HG02970 (cell line): ENCODE data around the gene PHOX2A.

Experiments used
- ATAC-seq: cut with Tn5 transposase; IDR thresholded peaks from one replicate; pipeline ENCODE4 v1.9.1; 2021; ENCODE audit warnings: mild to moderate bottlenecking, moderate library complexity, moderate number of reproducible peaks; ENCODE audit not compliant: unreplicated experiment, low FRiP score

PHOX2A gene

DNA sequence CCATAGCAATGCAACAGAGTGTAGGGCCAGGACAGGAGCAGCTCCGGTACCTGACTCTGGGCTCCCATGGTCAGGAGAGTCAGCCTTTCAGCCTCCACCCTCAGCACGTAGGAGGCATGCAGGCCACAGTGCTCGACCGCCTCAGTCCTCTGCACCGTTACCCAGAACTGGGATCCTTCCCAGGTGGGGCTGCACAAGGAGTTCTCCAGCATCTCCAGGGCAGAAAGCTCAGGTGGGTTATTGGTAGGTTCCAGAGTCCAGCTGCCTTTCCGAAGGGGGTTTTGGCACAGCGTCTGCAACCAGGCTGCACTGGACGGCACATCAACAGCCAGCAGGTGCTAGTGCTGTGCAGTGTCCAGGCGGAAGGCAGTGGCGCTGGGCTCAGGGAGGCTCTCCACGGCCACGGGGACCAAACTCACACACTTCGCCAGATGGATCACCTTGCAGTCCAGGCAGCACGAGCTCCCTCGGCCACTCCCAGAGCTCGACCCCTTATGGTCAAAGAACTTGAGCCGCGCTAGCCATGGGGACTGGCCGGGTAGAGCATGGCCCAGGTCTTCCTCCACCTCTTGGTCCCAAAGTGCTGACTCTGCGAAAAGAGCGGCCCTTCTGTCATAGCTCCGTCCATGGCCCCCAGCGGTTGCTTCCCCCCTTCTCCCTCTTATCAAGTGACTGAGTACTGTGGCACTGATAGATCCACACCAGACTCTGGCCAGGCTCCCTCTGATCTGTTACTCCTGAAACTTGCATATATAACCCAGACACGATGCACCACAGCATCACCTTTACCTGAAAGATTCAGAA, 6.9 kb upstream of the PHOX2A start:
- ATAC-seq: no peak

DNA sequence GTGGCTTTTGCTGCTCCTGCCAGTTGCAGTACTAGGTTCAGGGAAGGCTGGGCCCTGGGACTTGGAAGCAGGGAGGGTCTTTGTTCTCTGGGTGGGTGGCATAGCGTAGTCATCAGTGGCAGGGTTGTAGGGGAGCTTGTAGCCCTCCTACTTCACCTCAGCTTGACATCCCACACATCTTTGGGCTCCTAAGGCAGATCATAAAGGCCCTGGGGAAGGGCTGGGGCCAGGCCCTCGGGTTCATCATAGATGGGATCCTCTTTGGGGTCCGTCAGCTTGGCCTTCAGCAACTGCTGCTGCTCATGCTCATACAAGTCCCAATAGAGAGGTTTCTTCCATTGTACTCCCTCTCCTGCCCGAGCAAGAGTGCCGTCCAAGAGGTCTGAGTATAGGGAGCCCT, 6.0 kb upstream of the PHOX2A start:
- ATAC-seq: no peak

DNA sequence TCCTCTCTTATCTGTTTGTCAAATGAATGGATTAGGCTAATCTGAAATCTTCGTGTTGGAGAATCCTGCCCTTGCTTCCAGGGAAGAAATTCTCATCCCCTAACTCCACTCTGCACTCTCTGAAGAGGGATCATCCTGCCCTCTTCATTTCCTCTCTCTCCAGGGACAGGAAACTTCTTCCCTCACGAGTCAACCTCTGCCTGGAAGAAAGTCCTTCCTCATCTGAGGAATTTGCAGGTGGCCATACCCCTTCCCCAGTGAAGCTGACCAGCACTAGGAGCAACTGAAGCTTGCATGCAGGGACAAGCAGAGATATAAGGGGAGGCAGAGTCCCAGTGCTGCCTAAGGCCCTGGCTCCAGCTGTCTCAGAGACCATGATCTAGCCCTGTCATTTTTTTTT, 3.6 kb upstream of the PHOX2A start:
- ATAC-seq: no peak

DNA sequence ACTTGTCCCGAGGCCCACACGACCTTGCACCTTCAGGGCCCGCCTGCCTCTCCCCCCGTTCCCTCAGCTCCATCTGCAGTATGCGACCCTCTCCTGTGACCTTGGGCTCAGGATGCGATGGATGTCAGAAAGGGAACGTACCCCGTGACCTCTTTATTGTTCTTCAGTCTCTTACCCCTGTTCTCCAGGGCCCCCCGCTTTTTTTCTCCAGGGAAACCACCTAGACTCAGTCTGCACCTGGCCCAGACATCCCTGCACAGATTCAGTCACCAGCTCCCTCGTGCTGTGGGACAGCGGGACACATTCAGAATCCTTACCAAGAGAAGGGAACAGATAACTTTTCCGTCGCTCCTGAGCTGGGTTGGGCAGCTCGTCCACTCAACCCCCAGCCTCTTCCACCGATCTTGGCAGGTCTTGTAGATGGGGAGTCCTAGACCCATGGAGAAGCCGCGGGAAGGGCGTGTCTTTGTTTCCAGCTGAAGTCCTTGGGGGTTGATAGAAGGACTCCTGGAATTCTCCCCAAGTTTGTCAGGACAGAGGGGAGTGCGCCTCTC, 1.4 kb upstream of the PHOX2A start:
- no peak for ATAC-seq

DNA sequence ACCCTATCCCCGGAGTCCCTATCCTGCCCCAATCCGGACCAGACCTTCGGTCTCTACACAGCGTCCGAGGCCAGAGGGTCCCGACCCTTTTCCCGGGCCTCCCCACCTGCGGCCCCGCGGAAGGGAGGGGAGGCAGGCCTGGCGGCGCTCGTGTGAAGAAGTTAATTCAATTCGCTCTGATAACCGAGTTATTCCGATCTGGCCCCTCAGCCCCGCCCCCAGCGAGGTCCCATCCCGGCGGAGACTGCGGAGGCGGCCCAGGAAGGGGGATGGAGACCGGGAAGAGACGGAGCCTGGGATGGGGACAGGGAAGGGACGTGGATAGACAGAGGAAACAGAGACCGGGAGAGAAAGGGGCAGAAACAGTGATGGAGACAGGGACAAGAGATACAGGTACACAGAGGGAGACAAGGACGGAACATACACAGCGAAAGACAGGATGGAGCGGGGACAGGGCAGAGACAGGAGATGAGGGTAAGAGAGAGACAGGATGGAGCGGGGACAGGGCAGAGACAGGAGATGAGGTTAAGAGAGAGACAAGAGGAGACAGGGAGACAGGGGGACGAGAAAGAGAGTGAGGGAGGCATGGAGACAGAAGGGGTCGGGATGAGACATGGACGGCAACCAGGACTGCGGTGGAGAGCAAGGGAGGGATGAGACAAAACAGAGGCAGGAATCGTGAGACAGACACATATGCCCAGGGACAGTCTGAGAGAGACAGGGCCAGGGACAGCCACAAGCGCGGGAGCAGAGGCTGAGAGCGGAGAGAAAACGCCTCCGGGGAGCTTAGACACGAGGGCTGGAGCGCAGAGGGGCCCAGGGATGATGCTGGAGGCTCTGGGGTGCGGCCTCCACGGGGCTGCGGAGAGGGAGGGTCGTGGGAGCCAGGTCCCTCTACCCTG, 636 bp upstream of the PHOX2A start:
- ATAC-seq: no peak

DNA sequence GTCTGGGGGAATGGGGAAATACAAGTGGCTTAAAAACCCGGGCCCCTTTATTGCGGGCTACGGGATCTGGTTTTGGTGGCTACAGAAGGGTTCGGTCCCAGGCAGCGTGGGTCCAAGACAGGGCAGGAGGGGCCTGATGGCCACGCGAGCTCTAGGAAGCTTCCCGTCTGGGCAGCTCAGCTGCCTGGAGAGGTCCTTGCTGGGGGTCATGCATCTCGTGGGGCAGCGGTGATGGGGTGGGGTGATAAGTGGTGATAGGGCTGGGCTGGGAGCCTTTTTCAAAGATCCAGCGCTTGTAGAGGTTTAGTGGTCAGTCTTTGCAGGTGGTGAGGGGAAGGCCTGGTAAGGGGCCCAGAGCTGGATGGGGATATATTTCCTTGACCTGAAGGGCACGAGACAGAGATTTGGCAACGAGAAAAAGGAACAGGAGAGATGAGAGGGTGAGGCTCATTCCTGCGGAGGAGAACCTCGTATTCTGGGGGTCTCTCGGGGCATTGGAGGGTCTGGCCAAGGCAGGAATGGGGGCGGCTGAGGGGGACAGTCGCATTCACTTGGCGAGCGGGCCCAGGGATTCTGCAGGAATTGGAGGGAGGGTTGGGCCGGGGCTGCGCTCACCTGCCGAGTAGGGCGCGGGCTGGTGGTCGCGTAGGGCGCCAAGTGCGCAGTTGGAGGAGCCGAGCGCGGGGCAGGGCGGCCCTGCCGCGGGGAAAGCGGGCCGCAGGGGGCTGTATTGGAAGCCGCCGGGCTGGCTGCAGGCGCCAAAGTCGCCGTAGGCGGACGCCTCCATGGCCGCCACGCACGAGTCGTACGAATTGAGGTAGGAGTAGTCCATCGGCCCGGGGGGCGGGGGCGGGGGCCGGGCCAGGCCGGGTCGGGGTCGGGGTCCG, 560 bp downstream of the PHOX2A start:
- no peak for ATAC-seq

DNA sequence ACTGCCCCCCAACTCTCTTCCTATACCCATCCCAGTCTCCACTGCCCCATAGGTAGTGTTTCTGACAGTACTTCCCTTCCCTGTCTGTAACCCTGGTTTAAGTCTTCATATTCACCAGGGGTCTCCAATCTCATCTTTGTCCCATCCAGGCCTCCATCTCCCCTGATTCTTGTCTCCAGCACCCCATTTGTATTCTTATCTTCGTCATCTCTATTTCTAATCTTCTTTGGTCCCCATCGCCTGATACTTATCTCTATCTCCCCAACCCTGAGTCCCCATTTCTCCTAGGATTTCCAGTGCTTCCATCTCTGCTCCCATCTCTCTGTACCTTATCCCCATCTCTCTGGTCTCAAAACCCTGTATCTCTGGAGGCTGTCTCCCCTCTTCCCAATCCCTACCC, 1.8 kb downstream of the PHOX2A start:
- ATAC-seq: no peak

DNA sequence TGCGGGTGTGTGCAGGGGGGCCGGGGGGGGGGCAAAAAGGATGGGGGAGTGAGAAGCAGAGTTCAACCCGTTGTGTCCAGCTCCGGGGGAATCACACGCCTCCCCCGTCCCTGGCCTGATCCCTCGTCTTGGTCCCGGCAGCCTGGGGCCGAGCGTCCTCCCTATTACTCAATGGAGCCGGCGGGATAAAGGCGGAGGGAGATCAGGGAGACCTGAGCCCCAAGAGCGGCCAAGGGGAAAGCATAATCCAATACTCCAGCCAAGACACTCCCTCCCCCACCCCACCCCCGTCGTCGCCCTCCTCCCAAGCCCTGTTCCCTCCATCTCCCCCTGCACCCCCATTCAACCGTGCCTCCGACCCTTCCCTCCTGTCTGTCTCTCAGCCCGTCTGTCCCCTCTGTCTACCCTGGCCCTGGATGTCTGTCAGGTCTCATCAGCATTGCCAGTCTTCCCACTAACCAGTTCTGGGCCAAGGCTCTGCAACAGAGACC, 2.6 kb downstream of the PHOX2A start:
- ATAC-seq: no peak

DNA sequence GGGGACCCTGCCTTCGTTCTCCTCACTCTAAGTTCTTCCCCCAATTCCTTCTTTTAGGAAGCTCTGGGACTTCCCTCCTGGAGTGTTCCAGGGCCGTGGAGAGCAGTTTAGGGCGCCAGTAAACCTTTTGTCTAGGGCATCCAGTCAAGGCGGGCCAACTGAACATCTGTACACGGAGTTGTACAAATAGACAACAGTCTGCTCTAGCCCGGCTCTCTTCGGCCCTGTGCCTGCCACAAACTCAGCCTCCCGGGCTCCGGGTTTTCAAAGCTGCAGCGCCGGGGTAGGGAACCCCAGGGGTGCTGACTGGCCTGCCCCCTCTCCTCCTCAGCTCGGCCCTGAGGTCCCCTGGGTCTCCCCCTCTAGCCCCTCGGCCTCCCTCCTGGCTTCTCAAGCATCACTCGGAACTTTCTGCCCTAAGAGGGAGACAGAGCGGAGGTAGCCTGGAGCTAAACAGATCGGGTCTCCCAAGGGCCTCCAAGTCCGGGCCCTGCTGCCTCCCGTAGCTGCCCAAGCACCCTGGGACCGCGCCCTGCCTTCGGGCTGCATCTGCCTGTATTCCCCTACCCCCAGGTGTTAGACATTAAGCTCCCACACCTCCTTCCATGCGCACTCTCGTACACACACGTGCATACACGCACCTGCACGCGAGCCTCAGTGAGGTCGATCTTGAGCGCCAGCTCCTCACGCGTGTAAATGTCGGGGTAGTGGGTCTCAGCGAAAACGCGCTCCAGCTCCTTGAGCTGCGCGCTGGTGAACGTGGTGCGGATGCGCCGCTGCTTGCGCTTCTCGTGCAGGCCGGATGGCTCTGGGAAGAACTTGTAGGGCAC, 3.3 kb downstream of the PHOX2A start:
- ATAC-seq: no peak

DNA sequence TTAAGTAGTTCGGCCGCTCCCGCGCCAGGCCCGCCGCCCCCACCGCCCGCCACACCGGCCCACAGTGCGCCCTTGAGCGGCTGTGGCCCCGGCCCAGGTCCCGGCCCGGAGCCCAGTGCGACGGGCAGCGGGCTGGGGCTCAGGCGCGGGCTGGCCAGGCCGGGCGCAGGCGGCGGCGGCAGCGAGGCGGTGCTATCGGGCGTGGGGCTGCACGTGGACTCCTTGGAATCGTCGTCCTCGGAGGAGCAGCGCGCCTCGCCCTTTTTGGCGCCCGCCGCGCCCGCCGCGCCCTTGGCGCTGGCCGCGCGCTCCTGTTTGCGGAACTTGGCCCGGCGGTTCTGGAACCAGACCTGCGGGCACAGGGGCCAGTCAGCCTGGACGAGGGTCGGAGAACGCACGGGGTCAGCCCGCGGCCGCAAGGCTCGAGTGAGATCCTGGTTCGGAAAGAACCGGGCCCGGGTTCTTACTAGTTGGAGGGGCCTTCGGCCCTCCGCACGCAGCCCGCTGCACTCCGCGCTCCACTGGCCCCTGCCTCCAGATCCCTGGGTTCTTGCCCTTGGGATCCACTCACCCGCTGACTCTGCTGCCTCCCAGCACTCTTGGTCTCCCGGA, 4.0 kb downstream of the PHOX2A start:
- ATAC-seq: no peak

DNA sequence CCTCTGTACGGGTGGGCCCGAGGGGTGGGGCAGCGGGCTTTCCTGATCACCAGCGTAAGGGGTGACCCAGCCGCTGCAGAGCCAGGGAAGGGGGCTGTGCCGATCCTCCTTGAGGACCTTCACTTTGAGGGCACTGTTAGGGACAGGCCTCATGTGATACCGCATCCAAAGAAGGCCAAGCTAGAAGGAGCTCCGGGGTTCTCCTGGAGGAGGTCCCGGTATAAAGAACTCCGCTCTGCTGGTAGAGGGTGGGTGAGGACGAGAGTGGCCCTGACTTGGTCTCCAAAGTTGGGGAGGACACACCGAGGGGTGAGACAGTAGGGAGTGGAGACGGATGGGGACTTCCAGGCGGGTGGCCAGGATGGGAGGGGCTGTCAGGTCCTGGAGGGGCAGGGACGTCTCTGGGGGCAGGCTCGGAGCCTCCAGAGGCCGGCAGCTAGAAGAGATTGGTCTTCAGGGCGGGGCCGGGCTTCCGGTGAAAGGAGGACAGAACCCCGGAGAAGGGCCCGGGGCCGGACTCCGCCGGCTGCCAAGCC, 4.6 kb downstream of the PHOX2A start:
- no peak for ATAC-seq

DNA sequence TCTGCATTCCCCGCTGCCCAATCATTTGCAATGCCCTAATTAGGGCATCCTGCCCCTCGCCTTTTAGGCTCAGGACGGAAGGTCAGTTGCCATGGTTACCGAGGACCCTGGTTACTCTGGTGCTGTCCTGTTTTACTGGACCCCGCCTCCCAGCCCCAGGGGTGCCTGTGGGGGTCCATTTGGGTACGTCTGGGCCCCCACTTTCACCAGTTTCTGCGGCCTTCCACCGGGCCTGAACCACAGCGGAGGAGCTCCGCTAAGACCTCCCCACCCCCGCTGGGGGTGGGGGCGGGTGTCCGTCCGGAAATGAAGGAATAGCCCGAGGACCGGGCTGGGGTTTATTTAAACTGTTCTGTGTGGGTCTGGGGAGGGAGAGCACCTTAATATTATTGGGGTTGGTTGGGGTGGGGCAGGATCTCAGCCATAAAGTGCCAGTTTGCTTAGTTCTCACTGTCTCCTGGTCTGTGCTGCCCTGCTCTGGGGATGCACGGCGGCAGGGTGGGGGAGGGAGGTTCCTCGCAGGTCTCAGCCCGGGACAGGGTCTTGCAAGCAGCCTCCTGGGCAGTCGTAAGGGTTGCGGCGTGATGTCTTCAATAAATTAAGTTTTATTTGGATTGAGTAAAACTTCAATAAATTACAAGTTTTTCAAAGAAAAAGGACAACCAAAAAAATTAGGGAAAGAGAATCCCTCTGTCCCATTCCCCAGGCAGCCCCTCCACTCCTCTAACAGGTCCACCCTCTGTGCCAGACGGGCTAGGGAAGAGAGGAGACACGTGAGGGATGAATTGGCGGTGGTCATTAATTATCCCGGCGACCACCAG, 5.3 kb downstream of the PHOX2A start:
- no peak for ATAC-seq

DNA sequence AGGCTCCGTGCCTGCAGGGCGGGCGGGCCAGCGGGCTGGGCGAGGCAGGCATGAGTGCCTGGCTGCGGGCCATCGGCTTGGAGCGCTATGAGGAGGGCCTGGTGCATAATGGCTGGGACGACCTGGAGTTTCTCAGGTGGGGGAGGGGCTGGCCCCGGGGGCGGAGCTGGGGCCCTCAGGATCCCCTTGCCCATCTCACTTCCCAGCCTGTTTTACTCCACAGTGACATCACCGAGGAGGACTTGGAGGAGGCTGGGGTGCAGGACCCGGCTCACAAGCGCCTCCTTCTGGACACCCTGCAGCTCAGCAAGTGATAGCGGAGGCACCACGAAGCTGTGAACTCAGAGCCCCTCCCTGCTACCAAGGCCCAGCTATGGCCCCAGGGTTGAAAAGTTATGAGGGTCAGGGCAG, 5.9 kb downstream of the PHOX2A start:
- no peak for ATAC-seq

DNA sequence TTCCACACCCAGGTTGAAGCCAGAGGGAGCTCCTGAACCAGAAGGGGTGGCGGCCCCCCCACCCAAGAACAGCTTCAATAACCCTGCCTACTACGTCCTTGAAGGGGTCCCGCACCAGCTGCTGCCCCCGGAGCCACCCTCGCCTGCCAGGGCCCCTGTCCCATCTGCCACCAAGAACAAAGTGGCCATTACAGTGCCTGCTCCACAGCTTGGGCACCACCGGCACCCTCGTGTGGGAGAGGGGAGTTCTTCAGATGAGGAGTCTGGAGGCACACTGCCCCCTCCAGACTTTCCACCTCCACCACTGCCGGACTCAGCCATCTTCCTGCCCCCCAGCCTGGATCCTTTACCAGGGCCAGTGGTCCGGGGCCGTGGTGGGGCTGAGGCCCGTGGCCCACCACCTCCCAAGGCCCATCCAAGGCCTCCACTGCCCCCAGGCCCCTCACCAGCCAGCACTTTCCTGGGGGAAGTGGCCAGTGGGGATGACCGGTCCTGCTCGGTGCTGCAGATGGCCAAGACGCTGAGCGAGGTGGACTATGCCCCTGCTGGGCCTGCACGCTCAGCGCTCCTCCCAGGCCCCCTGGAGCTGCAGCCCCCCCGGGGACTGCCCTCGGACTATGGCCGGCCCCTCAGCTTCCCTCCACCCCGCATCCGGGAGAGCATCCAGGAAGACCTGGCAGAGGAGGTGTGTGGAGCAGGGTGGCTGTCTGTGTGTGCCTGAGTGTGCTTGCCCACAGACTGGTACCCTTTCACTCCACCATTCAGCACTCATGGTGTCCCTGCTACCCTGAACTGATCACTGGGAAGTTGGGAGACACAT, 6.7 kb downstream of the PHOX2A start:
- ATAC-seq: no peak

DNA sequence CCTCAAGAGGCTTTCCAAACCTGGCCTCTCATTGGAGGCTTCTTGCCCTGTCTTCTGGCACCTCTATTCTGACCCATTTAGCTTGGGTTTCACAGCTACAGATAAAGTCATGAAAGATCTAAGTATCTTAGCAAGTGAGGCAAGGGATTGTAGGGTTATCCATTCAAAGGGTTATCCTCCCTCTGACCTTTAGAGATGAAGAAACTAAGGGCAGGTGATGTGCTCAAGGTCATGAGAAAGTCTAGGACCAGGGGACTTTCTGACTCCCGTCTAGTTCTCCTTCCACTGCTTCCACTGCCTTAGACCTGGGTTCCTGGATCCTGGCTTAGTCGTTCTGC, 7.2 kb downstream of the PHOX2A start:
- ATAC-seq: no peak

DNA sequence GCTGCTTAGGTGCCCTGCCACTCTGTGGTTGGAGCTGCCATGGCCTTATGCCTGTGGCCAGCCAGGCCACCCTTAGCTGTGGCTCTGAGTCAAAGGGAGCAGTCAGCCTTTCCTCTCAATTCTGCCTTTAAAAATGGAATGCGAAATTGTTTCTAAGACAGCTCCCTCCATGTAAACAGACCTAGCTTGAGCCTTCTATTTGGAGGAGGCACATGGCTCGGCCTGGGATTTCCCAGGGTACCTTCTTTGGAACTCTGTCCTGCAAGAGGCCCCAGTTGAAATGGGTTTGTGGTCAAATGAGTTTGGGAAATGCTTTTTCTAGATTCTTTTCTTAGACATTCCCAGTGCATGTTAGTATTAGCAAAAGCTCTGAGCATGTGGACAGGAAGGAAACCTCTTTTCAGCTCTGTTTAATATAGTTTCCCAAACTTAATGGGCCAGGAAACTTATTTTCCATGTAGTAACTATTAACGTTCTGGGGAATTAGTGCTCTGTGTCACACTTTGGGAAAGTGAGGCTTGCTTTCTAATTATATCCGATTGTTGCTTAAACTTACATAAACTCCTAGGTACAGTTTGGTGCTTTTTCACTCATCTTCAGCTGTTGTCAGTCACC, 7.8 kb downstream of the PHOX2A start:
- no peak for ATAC-seq
